Uterus (tissue), 2 donors: ENCODE measurements around the gene ANKRD35.

Experiments used
- CTCF ChIP-seq, 4 experiments: fragments of 200-600 bp in 2 of 4; fragments of 450-650 bp in 2 of 4; sonication (generic) in 2 of 4; IDR thresholded peaks; one replicate each; pipeline ENCODE4 v1.5.1; 2016 to 2019; ENCODE audit warnings: antibody characterized with exemption in 4 of 4, mild to moderate bottlenecking in 2 of 4, moderate library complexity in 1 of 4
- POLR2A ChIP-seq, 2 donors: fragments of 450-650 bp; IDR thresholded peaks; one replicate each; pipeline ENCODE4 v1.6.1; 2016; ENCODE audit warnings: antibody characterized with exemption in 2 of 2, mild to moderate bottlenecking in 1 of 2, moderate library complexity in 1 of 2

GRCh38 chr1:145885738-145886287, at the start of gene ANKRD35:
- no peak for TF ChIP-seq POLR2A (IDR thresholded peaks at IDR 0.05)
- TF ChIP-seq CTCF (IDR thresholded peaks at IDR 0.05): no peak
